Retina (tissue), 1 donor: ENCODE measurements around the gene TFDP1.

Experiments
- DNase-seq: peaks from one replicate; pipeline ENCODE4 v3.0.0-alpha.2; 2016

Gene TFDP1

GRCh38 chr13:113669231-113669754, 84.7 kb downstream of the TFDP1 start:
- no peak for DNase-seq

GRCh38 chr13:113669755-113670341, 85.3 kb downstream of the TFDP1 start:
- no peak for DNase-seq

DNA sequence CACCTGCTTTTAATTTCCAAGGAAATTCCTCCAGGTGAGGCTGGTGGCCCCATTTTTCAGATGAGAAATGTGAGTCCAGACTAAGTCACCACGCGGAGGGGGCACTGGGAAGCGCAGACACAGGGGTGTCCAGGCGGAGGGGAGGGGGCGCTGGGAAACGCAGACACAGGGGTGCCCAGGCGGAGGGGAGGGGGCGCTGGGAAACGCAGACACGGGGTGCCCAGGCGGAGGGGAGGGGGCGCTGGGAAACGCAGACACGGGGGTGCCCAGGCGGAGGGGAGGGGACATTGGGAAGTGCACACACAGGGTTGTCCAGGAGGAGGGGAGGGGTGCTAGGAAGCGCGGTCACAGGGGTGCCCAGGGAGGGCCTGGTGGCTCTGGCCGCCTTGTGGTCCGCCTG, 86.0 kb downstream of the TFDP1 start:
- no peak for DNase-seq

GRCh38 chr13:113671066-113672001, 86.8 kb downstream of the TFDP1 start:
- DNase-seq, result no peak

- no peak for DNase-seq
These were observed 87.6 kb downstream of the TFDP1 start for GRCh38 chr13:113672002-113672651.
